HEK293 (cell line): ENCODE data around the gene PRKCE.

ENCODE experiments used
- FEZF1 ChIP-seq: fragments of 450-650 bp; formaldehyde crosslinking; IDR thresholded peaks from 2 replicates; pipeline ENCODE4 v1.5.1; 2016; ENCODE audit warnings: missing biosample characterization, missing genetic modification characterization
- GLIS2 ChIP-seq: fragments of 450-650 bp; formaldehyde crosslinking; IDR thresholded peaks from 2 replicates; pipeline ENCODE4 v1.5.1; 2016; ENCODE audit warnings: missing biosample characterization, missing genetic modification characterization
- KLF1 ChIP-seq: fragments of 450-650 bp; formaldehyde crosslinking; IDR thresholded peaks from 2 replicates; pipeline ENCODE4 v1.5.1; 2016; ENCODE audit warnings: missing biosample characterization, missing genetic modification characterization
- PATZ1 ChIP-seq: fragments of 450-650 bp; formaldehyde crosslinking; IDR thresholded peaks from 2 replicates; pipeline ENCODE4 v1.5.1; 2016; ENCODE audit warnings: missing biosample characterization, missing genetic modification characterization
- ZBTB20 ChIP-seq: fragments of 450-650 bp; formaldehyde crosslinking; IDR thresholded peaks from 2 replicates; pipeline ENCODE4 v1.5.1; 2016; ENCODE audit warnings: missing biosample characterization, missing genetic modification characterization
- ZBTB44 ChIP-seq: fragments of 450-650 bp; IDR thresholded peaks from 2 replicates; pipeline ENCODE4 v1.5.1; 2018; ENCODE audit warnings: missing biosample characterization, mild to moderate bottlenecking, missing genetic modification characterization
- ZBTB7A ChIP-seq: fragments of 450-650 bp; formaldehyde crosslinking; IDR thresholded peaks from 2 replicates; pipeline ENCODE4 v1.5.1; 2016; ENCODE audit warnings: low read depth, missing biosample characterization, missing genetic modification characterization
- ZBTB8A ChIP-seq: fragments of 450-650 bp; formaldehyde crosslinking; IDR thresholded peaks from 2 replicates; pipeline ENCODE4 v1.5.1; 2016; ENCODE audit warnings: missing biosample characterization, missing genetic modification characterization
- ZEB2 ChIP-seq: fragments of 450-650 bp; formaldehyde crosslinking; IDR thresholded peaks from 2 replicates; pipeline ENCODE4 v1.5.1; 2016; ENCODE audit warnings: missing biosample characterization, missing genetic modification characterization
- ZNF112 ChIP-seq: fragments of 450-650 bp; formaldehyde crosslinking; IDR thresholded peaks from 2 replicates; pipeline ENCODE4 v1.5.0; 2017; ENCODE audit warnings: missing biosample characterization, missing genetic modification characterization
- ZNF174 ChIP-seq: fragments of 450-650 bp; formaldehyde crosslinking; IDR thresholded peaks from 2 replicates; pipeline ENCODE4 v1.5.0; 2017; ENCODE audit warnings: missing biosample characterization, mild to moderate bottlenecking, missing genetic modification characterization
- ZNF184 ChIP-seq: fragments of 450-650 bp; IDR thresholded peaks from 2 replicates; pipeline ENCODE4 v1.5.1; 2018; ENCODE audit warnings: missing biosample characterization, mild to moderate bottlenecking, missing genetic modification characterization
- ZNF24 ChIP-seq: fragments of 450-650 bp; formaldehyde crosslinking; IDR thresholded peaks from 2 replicates; pipeline ENCODE4 v1.5.1; 2016; ENCODE audit warnings: missing biosample characterization, missing genetic modification characterization
- ZNF274 ChIP-seq, 2 experiments: fragments of 200-500 bp in 1 of 2; fragments of 450-650 bp in 1 of 2; sonication (Bioruptor generic) in 1 of 2; formaldehyde crosslinking in 1 of 2; IDR thresholded peaks; 2 replicates each; pipeline versions ENCODE4 v1.5.1 to v1.6.1; 2014 to 2016; ENCODE audit warnings: borderline replicate concordance in 1 of 2, inconsistent platforms in 1 of 2, low read length in 1 of 2, missing biosample characterization in 1 of 2, missing genetic modification characterization in 1 of 2
- ZNF423 ChIP-seq: fragments of 450-650 bp; formaldehyde crosslinking; IDR thresholded peaks from 2 replicates; pipeline ENCODE4 v1.5.1; 2016; ENCODE audit warnings: missing biosample characterization, missing genetic modification characterization
- ZNF624 ChIP-seq: fragments of 450-650 bp; formaldehyde crosslinking; IDR thresholded peaks from 2 replicates; pipeline ENCODE4 v1.5.1; 2017; ENCODE audit warnings: missing biosample characterization, missing genetic modification characterization
- ZNF660 ChIP-seq: fragments of 450-650 bp; IDR thresholded peaks from 2 replicates; pipeline ENCODE4 v1.5.1; 2018; ENCODE audit warnings: missing biosample characterization, mild to moderate bottlenecking, missing genetic modification characterization
- ZNF747 ChIP-seq: fragments of 450-650 bp; formaldehyde crosslinking; IDR thresholded peaks from 2 replicates; pipeline ENCODE4 v1.5.1; 2016; ENCODE audit warnings: missing biosample characterization, missing genetic modification characterization
- ZNF830 ChIP-seq: fragments of 450-650 bp; IDR thresholded peaks from 2 replicates; pipeline ENCODE4 v1.5.0; 2018; ENCODE audit warnings: missing biosample characterization, missing genetic modification characterization, low read depth, mild to moderate bottlenecking, moderate library complexity
- TF ChIP-seq, protein P1 (sequence below): fragments of 450-650 bp; formaldehyde crosslinking; IDR thresholded peaks from 2 replicates; pipeline ENCODE4 v1.5.1; 2017; ENCODE audit warnings: missing biosample characterization, missing genetic modification characterization
- TF ChIP-seq, protein P2 (sequence below): fragments of 450-650 bp; formaldehyde crosslinking; IDR thresholded peaks from 2 replicates; pipeline ENCODE4 v1.5.1; 2016; ENCODE audit warnings: missing biosample characterization, missing genetic modification characterization

Gene PRKCE

DNA sequence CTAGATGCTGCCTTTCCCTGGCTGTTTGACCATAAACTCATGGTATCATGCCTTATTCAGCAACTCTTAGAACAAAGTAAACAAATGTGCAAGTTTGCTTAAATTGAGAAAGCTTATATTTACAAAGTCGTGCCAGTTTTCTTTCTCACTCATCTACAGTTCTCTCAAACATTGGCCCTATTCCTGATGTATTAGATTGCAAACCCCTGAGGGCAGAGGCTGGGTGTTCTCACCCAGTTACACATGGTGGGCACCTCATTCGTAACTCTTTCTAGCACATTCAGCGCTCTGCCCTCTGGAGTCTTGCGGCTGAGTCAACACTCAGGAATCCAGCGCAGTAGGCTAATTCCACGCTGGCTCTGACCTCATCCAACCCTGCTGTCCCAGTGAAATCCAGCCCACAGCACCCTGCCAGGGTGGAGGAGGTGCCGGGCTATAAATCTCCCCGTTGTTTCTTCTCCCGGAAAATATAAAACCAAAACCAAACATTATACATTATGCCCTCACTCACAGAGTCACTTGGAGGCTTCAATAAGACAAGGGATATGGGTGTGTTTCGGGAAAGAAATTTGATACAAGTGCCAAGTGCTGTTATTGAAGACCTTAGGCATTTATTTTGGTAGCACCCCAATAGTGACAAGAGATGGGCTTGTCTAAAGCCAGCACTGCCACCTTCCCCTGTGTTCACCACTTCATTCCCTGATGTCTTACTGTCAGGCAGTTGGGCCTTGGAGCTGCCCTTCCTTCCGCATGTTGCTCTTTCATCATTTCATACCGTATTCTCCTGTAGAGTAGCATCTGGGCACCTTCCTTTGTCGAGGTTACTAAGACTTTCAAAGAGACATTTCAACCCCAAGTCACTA, 287.4 kb downstream of the PRKCE start (continued):
- peak; percentile 46 for TF ChIP-seq ZBTB20 (tag by site-specific recombination)
- TF ChIP-seq FEZF1: peak; percentile 75
- TF ChIP-seq, protein P1, sequence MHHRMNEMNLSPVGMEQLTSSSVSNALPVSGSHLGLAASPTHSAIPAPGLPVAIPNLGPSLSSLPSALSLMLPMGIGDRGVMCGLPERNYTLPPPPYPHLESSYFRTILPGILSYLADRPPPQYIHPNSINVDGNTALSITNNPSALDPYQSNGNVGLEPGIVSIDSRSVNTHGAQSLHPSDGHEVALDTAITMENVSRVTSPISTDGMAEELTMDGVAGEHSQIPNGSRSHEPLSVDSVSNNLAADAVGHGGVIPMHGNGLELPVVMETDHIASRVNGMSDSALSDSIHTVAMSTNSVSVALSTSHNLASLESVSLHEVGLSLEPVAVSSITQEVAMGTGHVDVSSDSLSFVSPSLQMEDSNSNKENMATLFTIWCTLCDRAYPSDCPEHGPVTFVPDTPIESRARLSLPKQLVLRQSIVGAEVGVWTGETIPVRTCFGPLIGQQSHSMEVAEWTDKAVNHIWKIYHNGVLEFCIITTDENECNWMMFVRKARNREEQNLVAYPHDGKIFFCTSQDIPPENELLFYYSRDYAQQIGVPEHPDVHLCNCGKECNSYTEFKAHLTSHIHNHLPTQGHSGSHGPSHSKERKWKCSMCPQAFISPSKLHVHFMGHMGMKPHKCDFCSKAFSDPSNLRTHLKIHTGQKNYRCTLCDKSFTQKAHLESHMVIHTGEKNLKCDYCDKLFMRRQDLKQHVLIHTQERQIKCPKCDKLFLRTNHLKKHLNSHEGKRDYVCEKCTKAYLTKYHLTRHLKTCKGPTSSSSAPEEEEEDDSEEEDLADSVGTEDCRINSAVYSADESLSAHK (tag by site-specific recombination): 0 out of 2 replicates have a peak, but pooled peaks have one; percentile 31
- TF ChIP-seq, protein P2, sequence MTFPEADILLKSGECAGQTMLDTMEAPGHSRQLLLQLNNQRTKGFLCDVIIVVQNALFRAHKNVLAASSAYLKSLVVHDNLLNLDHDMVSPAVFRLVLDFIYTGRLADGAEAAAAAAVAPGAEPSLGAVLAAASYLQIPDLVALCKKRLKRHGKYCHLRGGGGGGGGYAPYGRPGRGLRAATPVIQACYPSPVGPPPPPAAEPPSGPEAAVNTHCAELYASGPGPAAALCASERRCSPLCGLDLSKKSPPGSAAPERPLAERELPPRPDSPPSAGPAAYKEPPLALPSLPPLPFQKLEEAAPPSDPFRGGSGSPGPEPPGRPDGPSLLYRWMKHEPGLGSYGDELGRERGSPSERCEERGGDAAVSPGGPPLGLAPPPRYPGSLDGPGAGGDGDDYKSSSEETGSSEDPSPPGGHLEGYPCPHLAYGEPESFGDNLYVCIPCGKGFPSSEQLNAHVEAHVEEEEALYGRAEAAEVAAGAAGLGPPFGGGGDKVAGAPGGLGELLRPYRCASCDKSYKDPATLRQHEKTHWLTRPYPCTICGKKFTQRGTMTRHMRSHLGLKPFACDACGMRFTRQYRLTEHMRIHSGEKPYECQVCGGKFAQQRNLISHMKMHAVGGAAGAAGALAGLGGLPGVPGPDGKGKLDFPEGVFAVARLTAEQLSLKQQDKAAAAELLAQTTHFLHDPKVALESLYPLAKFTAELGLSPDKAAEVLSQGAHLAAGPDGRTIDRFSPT: peak; percentile 95
- no peak for TF ChIP-seq ZNF174 (tag by site-specific recombination)
- TF ChIP-seq ZNF112 (tag by site-specific recombination): no peak
- TF ChIP-seq ZNF184 (tag by site-specific recombination): peak; percentile 66
- TF ChIP-seq GLIS2 (tag by site-specific recombination): 0 out of 2 replicates have a peak, but pooled peaks have one; percentile 30
- TF ChIP-seq ZNF747: no peak
- no peak for TF ChIP-seq ZBTB7A (tag by site-specific recombination)
- TF ChIP-seq ZNF423: peak; percentile 46; the same call in 1 of the 2 replicates
- peak; percentile 71; the same call in 1 of the 2 replicates for TF ChIP-seq ZBTB44
- peak; percentile 97 for TF ChIP-seq ZEB2 (tag by site-specific recombination)
- TF ChIP-seq ZNF24 (tag by site-specific recombination): peak; percentile 82; the same call in 1 of the 2 replicates
- TF ChIP-seq ZNF660: peak; percentile 77
- TF ChIP-seq ZNF624 (tag by site-specific recombination): no peak
- peak; percentile 62 for TF ChIP-seq KLF1 (tag by site-specific recombination)
- no peak for TF ChIP-seq ZNF274 (IDR thresholded peaks at IDR 0.05; ENCODE audit: low read length)
- TF ChIP-seq ZNF274 (tag by site-specific recombination; IDR thresholded peaks at IDR 0.05; ENCODE audit: borderline replicate concordance): no peak
- peak; percentile 75 for TF ChIP-seq ZBTB8A (tag by site-specific recombination)
- no peak for TF ChIP-seq ZNF830 (tag by site-specific recombination)
- TF ChIP-seq PATZ1 (tag by site-specific recombination): peak; percentile 82
